HG02798 (cell line): ENCODE results near the gene PAFAH1B2.
"Not testable (repeated sequence)": the region's sequence is repeated elsewhere in the genome, so short reads cannot be mapped to it uniquely, and the experiment has no call there.

Source experiments
- ATAC-seq: cut with Tn5 transposase; IDR thresholded peaks from one replicate; pipeline ENCODE4 v1.9.1; 2021; ENCODE audit warnings: mild to moderate bottlenecking; ENCODE audit not compliant: unreplicated experiment, poor library complexity

PAFAH1B2 gene

GRCh38 chr11:117126223-117126965, 17.7 kb upstream of the PAFAH1B2 start:
- ATAC-seq, result no peak

- no peak for ATAC-seq
Observed at GRCh38 chr11:117127171-117127901, 16.8 kb upstream of the PAFAH1B2 start.

DNA sequence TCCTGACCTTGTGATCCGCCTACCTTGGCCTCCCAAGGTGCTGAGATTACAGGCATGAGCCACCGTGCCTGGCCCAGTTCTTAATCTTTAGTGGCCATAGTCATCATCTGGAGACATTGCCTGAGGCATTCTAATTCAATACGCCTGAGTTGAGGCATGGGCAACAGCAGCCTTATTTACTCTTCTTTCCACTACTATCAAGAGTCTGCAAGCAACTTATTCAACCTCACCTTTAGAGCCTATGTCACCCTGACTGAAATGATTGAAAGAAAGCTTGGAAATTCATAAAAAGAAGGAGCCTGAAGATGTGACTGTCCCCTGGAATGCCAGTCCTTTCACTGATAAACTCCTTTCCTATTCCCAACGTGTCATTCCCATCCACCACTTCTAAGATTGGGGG, 15.8 kb upstream of the PAFAH1B2 start:
- no peak for ATAC-seq

DNA sequence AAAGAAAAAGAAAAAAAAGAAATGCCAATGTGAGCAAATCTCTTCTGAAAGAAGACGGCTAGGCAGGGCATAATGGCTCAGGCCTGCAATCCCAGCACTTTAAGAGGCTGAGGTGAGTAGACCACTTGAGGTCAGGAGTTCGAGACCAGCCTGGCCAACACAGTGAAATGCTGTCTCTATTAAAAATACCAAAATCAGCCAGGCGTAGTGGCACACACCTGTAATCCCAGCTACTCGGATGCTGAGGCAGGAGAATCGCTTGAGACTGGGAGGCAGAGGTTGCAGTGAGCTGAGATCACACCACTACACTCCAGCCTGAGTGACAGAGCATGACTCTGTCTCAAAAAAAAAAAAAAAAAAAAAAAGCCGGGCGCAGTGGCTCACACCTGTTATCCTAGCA, 13.7 kb upstream of the PAFAH1B2 start:
- ATAC-seq, result not testable (repeated sequence)

- ATAC-seq, result no peak
Observed at GRCh38 chr11:117130879-117131278, 13.2 kb upstream of the PAFAH1B2 start.

DNA sequence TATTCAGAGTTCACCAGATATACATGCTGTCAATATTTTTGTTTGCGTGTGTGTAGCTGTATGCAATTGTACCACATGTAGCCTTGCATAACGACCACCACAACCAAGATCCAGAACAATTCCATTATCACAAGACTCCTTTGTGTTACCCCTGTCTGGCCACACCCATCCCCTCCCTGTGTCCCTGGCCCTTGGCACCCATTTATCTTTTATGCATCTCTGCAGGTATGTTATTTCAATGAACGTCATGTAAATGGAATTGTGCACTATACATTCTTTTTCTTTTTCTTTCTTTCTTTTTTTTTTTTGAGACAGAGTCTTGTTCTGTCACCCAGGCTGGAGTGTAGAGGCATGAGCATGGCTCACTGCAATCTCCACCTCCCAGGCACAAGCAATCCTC, 9.7 kb upstream of the PAFAH1B2 start:
- no peak for ATAC-seq

GRCh38 chr11:117134979-117135378, 9.1 kb upstream of the PAFAH1B2 start:
- not testable (repeated sequence) for ATAC-seq

DNA sequence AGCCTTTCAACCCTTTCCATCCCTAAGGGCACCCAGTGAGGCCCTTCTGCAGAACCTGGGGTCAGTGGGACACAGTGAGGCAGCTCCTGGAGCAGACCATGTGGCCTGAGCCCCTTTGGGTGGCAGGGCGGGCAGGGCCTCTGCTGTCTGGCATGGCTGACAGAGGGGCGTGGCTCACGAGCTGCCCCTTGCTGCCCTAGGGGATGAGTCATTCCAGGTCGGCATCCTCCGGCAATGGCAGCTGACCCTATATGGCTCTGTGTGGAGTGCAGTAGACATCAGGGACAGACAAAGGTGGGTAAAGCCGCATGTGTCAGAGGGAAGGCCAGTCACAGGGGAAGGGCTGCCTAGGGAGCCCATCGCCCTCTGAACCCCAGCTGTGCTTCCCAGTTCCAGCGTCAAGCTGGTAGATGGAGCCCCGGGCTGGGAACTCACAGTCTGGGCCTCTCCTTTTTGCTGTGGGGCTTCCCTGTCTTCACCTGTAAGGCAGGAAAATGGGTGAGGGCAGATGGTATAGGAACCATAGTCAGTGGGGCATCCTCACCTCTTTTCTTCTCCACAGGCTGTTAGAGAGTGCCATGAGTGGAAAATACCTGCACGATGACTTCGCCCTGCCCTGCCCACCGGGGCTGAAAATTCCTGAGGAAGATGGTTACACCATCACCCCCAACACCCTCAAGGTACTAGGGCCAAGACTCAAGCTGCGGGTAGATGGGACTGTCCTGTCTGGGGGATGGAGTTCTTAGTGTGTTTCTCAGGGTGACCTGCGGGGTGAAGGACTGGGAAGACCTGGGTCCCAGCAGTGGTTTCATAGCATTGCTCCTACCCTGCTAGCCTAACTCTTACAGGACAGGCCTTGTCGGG, 6.6 kb upstream of the PAFAH1B2 start:
- not testable (repeated sequence) for ATAC-seq

DNA sequence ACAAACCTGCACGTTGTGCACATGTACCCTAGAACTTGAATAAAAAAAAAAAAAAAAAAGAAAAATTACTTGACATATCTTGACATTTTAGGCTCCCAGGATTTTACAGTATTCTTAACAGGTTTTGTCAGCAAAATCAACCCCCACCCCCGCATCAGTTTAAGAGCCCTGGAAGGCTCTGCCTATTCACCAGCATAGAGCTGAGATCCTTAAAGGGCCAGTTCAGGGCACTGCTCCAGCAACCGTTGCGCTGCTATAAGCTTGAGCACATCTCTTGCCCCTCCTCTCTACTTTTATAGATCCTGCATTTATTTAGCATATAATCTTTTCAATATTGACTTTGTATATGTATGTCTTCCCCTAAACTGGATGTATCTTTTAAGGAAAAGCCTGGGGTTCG, 697 bp upstream of the PAFAH1B2 start:
- no peak for ATAC-seq

DNA sequence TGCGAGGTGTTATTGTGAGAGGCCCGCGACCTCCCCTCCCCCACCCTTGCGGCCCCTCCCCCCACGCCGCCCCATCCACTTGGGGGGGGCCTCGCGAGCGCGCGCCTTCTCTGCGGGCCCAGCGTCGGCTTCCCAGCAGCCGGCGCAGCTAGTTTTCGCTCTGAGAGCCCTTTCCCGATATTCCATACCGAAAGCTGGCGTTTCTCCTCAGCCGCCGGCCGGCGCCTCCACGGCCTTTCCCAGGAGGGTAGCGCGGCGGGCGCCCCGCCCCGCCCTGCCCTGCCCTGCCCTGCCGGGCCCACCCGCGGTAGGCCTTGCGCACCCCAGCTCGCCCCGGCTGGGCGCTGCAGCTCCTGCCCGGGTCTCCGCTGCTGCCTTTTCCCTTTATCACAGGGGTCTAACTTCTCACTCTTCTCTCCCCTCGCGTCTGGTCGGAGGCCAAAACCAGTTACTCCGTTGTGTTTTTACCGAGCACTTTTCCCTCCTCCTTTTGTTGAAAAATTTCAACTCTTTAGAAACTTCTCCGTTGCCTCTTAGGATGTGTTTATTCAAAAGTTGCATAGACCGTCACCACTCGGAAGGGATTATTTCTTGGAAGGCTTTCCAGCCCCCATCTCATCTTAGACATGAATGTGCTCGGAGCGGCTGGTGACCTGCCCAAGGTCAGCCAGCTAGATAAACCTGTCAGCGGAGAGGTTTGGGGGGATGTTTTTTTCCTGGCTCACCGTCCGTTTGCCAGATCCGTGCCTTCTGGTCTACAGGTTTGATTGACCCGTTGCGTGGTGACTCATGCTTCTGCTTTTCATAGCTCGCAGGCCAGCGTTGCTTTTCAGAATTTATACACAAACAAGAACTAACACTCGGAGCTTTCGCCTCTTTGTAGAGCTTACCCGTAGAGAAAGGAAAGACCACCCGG, 648 bp downstream of the PAFAH1B2 start:
- ATAC-seq, result peak; percentile 52

DNA sequence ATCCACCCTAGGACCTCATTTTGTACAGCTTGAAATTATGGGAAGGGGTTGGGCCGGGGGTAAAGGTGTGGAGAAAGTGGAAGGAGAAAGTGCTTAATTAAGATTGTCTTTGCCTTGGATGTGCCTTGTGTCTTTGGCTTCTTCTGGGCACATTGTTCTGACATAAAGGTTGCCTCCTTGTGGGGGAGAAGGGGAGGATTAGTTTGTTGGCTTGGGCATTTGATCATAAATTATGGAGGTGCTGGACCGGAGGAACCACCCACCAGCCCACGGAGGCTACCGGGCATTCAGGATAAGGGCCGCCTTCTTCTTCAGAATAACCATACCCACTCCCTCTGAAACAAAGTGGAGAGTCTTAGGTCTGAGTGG, 1.3 kb downstream of the PAFAH1B2 start:
- no peak for ATAC-seq

- ATAC-seq, result no peak
Observed at GRCh38 chr11:117146521-117146920, 2.4 kb downstream of the PAFAH1B2 start.

GRCh38 chr11:117152066-117152465, 8.0 kb downstream of the PAFAH1B2 start:
- ATAC-seq, result no peak

- ATAC-seq, result no peak
Observed at GRCh38 chr11:117154468-117154867, 10.4 kb downstream of the PAFAH1B2 start.

DNA sequence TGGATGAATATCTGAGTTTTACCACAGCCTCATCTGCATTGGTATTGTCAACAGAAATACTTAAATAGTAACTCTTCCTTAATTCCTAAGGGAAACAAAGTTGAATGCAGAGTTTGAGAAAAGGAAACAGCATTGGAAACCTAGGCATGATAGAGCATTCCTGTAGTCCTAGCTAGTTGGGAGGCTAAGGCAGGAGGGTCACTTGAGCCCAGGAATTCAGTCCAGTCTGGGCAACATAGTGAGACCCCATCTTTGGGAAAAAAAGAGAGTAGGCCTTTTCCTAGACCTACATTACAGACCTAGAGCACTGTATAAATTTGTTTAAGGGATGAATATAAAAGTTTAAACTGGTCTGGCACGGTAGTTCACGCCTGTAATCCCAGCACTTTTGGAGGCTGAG, 13.4 kb downstream of the PAFAH1B2 start:
- ATAC-seq, result no peak

DNA sequence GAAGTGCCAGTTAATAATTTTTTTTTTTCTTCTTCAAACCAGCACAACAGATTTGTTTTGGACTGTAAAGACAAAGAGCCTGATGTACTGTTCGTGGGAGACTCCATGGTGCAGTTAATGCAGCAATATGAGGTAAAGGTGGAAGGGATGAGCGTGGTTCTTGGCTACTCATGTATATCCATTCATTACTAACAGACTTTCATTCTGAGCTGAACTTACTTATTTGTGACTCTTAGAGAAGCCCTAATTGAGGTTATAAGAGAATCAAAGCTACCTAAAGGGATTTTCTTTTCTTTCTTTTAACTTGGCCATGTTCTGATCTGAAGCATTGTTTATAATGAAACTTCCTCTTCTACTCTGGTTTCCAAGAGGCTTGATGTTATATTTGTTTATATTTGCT, 15.8 kb downstream of the PAFAH1B2 start:
- ATAC-seq, result no peak

- no peak for ATAC-seq
Observed at GRCh38 chr11:117160826-117161225, 16.7 kb downstream of the PAFAH1B2 start.

- ATAC-seq, result no peak
Observed at GRCh38 chr11:117166491-117166890, 22.4 kb downstream of the PAFAH1B2 start.

- no peak for ATAC-seq
Observed at GRCh38 chr11:117169736-117170135, 25.6 kb downstream of the PAFAH1B2 start.

GRCh38 chr11:117170210-117170609, 26.1 kb downstream of the PAFAH1B2 start:
- ATAC-seq, result no peak
